Stimulated activated naive CD8-positive, alpha-beta T cell treated with anti-CD3 and anti-CD28 coated beads, Interleukin-15, Interleukin-2, amounts not matched to agents 100 U/mL and 50 U/mL, for 24 hours (primary cell): ENCODE measurements around the gene COL15A1.

Source experiments
- ATAC-seq: fragments of 150-1000 bp; cut with Tn5 transposase; one replicate; pipeline ENCODE4 v1.10.0; 2021
- DNase-seq: peaks from one replicate; pipeline ENCODE4 v3.0.0; 2021

Gene COL15A1

DNA sequence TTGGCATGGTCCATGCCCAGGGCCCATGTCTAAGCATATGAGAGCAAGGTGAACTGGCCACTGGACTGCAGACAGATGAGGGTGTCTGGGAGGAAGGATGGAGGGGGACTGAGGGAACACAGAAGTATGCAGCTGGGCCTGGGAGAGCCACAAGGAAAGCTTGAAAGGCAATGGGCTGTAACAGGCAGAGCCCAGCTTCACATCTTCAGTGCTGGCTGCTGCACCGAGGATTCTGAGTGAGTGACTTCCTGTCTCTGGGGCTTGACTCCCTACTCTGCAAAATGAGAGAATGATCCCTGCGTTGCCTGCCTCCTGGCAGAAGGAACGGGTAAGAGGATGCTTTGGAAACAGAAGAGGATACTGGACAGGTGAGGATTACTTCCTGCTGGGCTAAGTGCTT lies 29.0 kb downstream of the COL15A1 start:
- no peak for ATAC-seq

DNA sequence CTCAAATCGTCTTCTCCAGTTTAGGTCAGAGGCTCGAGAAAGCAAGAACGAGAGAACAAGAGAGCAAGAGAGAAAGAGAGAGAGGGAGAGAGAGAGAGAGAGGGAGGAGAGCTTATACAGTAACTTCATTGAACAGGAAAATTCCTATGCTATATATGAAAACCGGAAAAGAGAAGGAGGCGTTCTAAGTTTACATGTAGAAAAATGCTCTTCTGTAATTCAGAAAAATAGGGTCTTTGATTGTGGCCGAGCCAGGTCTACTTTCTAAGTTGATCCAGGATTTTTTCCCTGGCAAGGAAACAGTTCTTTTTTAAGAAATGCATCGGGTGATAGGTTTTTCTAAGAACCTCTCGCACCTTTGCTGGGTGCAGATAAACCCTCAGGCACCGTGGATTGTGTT lies 29.5 kb downstream of the COL15A1 start:
- no peak for DNase-seq
- no peak for ATAC-seq

More for the DNA sequence above, 29.0 kb downstream of the COL15A1 start:
- DNase-seq: no peak

- no peak for ATAC-seq
Measured at GRCh38 chr9:98973576-98973975, 29.9 kb downstream of the COL15A1 start.

DNA sequence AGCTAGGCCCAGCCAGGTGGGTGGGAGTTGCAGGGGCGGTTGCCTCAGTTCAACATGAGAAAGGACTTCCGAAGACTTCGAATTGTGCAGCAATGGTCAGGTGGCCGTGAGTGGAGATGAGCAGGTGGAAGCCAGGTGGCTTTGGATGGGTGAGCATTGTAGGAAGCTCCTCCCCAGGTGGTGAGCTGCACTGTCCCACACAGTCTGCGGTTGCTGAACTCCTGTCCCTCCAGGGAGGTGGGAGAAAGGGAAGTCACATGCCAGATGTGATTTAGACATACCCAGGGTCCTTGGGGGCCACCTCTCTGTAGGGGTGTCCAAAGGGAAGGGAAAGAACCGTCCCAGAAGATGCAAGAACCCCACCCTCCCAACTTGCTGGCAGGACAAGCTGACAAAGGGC lies 30.4 kb downstream of the COL15A1 start:
- DNase-seq (no peak), ATAC-seq (no peak)

More at GRCh38 chr9:98973576-98973975, 29.9 kb downstream of the COL15A1 start:
- DNase-seq: no peak

- ATAC-seq (no peak), DNase-seq (no peak)
Measured at GRCh38 chr9:98974554-98974953, 30.8 kb downstream of the COL15A1 start.

DNA sequence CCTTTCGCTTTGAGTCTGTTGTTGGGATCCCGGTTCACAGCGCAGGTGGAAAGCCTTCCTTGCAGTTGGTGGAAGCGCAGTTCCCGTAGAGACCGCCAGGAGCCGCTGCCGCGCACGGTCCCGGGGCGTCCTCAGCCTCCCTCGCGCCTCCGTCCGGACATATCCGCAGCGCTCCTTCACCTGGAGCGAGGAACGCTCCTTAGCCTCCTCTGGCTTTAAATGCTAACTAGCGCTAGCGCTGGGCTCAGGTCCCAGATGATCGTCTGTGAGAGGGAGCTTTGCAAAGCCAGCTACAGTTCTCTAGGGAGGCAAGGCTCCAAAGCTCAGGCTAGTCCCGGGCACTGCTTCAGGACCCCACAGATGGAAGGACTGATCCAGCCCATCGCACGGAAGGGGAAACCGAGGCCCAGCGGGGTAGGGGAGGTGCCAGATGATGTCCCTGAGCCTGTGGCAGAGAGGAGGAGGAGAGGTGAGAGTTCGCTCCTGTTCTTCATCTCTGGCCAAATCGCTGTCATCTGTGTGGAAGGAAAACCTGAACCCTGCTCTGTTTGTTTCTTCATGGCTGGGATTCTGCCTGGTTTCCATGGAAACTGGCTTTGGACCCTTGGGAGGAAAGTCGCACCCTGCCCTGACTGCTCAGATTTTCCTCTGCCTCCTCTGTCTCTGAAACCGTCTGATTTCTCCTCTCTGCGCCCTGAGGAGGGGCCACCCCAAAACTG lies 31.4 kb downstream of the COL15A1 start:
- ATAC-seq: peak; percentile 96
- DNase-seq: peak; percentile 89

- ATAC-seq (no peak), DNase-seq (no peak)
Measured at GRCh38 chr9:98975838-98976237, 32.1 kb downstream of the COL15A1 start.

DNA sequence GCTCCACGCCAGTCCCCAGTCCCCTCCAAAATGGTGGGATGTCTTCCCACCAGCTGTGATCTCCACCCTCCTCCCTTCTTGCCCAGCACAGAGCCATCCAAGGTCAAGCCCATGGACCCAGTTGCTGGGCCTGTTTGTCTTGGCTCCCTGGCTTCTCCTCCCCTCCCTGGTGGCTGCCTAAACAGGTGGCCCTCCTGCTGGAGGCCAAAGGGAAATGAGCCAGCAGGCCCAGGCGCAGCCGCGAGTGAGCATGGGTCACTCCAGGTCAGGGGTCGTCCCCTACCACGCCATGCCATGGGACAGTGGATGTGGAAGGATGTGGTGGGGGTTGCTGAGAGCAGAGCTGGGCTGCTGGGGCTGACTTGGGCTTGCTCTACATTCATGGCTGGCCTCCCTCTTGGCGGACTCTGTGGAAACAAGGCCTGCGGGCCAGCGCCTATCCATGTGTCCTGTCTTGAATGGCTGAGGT lies 33.6 kb downstream of the COL15A1 start:
- ATAC-seq: no peak
- no peak for DNase-seq

DNA sequence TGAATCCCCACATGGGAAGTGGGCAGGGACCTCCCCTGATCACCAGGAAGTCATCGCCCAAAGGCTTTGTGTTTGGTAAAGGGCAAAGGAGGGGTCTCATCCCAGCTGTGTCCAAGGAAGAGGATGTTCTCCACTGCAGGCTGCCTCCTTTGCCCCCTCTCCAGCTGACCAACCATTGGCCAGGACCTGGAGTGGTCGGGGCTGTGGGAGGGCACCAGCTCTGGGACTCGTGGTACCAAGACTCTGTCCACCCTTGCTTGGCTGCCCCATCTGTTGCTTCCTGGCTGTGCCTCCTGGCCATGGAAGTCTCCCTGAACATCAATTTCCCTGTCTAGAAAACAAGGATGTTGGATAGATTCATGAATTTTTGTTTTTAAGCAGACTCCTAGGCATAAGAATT lies 34.1 kb downstream of the COL15A1 start:
- DNase-seq (no peak), ATAC-seq (no peak)

DNA sequence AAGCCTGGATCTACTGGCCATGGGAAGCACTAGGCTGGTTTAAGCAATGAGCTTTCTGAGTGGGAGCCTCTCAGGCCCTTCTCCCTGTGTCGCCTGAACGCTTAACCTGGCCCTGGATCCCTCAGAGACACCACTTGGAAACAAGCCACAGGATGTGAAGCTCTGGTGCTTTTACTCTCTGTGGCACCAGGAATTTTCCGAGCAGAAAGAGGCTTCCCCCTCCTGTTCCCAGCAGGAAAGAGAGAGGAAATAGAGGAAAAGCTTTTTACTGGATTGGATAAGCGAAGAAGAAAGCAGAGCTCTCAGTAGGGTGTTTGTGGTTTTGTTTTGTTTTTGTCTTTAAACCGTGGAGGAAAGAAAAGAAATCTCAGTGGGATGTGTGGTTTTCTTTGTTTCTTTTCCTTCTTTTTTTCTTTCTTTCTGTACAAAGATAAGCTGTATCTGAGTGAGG lies 34.5 kb downstream of the COL15A1 start:
- DNase-seq (no peak), ATAC-seq (no peak)

DNA sequence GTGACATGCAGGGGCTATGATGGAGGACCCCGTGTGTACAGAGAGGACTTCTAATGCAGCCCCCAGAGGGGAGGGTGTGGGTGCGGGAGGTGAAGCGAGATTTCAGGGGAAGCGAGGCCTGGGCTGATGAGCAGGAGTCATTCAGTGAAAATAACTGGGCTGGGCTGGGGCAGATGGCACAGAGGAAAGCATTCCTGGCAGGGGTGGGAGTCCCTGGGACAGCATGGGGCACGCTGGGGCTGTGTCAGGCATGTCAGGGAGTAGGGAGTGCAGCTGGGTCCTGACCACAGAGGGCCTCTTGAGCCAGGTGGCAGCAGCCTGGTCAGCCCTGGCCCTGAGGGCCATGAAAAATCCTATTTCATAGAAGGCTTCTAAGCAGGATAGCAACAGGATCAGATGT lies 36.6 kb downstream of the COL15A1 start:
- ATAC-seq (no peak), DNase-seq (no peak)

- DNase-seq (no peak), ATAC-seq (no peak)
Measured at GRCh38 chr9:98983295-98984268, 39.9 kb downstream of the COL15A1 start.

- no peak for ATAC-seq
Measured at GRCh38 chr9:98985596-98985995, 41.9 kb downstream of the COL15A1 start.

GRCh38 chr9:98986866-98987651 lies 43.4 kb downstream of the COL15A1 start:
- ATAC-seq (no peak), DNase-seq (no peak)

More at GRCh38 chr9:98985596-98985995, 41.9 kb downstream of the COL15A1 start:
- DNase-seq: no peak

DNA sequence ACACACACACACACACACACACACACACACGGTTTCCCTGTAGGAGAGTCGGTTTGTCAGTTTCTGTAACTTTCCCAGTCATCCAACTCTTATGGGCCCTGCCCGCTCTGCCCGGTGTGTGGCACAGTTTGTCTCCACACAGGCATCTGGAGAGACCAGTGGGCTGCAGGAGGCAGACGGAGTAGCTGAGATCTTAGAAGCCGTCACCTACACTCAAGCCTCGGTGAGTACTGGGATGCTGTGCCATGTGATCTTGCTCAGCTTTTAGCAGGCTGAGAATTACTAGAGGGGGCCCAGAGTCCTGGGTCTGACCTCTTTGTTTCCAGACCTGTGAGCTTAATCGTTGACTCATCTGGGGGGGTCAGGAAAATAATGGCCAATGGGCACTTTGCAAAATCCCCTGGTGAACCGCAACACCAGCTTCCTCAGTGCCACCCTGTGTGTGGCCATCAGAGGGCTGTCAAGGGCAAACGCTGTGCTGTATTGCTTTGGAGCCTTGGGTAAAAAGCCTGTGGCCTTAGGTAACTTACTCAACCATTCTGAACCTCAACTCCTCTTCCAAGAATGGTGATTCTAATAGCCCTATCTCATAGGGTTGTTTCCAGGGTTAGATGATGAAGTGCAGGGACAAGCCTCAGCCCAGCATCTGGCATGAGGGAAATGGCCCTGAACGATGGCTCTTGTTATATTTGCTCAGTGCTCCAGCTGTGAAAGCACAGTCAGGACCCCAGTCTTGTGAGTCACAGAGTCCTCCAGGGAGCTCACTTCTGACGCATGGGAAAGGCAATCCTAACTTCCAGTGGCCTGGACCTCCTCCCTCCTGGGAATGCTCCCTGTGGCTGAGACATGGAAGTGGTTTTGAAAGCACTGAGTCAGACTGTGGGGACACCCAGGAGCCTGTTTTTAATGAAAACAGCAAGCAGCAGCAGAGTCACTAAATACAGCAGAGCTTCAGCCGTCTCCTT lies 45.6 kb downstream of the COL15A1 start:
- DNase-seq (no peak), ATAC-seq (no peak)

GRCh38 chr9:98990181-98990870 lies 46.6 kb downstream of the COL15A1 start:
- ATAC-seq: no peak
- DNase-seq: no peak

- ATAC-seq (no peak), DNase-seq (no peak)
Measured at GRCh38 chr9:98992107-98992884, 48.6 kb downstream of the COL15A1 start.

- ATAC-seq (no peak), DNase-seq (no peak)
Measured at GRCh38 chr9:98992885-98993569, 49.3 kb downstream of the COL15A1 start.

DNA sequence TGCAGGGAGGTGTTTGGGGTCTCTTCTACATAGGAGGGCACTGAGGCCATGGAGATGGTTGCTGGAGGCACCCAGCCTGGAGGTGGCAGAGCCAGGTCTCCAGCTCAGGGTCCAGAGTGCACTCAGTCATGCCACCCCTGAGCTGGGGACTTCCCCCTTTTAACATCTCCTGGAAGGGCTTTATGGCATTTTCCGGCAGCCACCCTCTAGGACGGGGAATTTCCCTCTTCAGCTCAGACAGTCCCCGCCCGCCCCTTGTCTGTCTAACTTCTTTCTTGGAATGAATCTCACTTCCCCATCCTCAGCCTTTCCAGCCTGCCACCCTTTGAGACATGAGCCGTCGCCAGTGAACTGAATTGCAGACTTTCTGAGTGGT lies 49.9 kb downstream of the COL15A1 start:
- DNase-seq: peak; percentile 62

More for the DNA sequence above, 49.9 kb downstream of the COL15A1 start:
- peak; percentile 86 for ATAC-seq
